H54 (cell line): ENCODE measurements around the gene STIM1.
"Not testable (repeated sequence)": the region's sequence is repeated elsewhere in the genome, so short reads cannot be mapped to it uniquely, and the experiment has no call there.

Source experiments
- DNase-seq: peaks from one replicate; pipeline ENCODE4 v3.0.0; 2011; ENCODE audit warnings: low spot score, mixed read lengths; ENCODE audit not compliant: insufficient read length
- FAIRE-seq: peaks from 3 replicates; lab custom pipeline; 2011; peaks lifted over from hg19 to GRCh38; lab: Jason Lieb, UNC
- POLR2A ChIP-seq: IDR thresholded peaks from 2 replicates; pipeline ENCODE4 v1.6.1; 2011; ENCODE audit warnings: low read depth, mild to moderate bottlenecking, low read length

The STIM1 gene

GRCh38 chr11:3854977-3855807, at the start of gene STIM1:
Gene STIM1, plus strand, starts transcription at chr11:3855664. Its CDS starts 607 bp downstream, at chr11:3856271.
- FAIRE-seq (no peak), DNase-seq (peak; percentile 96)
- peak; percentile 76 for TF ChIP-seq POLR2A

DNA sequence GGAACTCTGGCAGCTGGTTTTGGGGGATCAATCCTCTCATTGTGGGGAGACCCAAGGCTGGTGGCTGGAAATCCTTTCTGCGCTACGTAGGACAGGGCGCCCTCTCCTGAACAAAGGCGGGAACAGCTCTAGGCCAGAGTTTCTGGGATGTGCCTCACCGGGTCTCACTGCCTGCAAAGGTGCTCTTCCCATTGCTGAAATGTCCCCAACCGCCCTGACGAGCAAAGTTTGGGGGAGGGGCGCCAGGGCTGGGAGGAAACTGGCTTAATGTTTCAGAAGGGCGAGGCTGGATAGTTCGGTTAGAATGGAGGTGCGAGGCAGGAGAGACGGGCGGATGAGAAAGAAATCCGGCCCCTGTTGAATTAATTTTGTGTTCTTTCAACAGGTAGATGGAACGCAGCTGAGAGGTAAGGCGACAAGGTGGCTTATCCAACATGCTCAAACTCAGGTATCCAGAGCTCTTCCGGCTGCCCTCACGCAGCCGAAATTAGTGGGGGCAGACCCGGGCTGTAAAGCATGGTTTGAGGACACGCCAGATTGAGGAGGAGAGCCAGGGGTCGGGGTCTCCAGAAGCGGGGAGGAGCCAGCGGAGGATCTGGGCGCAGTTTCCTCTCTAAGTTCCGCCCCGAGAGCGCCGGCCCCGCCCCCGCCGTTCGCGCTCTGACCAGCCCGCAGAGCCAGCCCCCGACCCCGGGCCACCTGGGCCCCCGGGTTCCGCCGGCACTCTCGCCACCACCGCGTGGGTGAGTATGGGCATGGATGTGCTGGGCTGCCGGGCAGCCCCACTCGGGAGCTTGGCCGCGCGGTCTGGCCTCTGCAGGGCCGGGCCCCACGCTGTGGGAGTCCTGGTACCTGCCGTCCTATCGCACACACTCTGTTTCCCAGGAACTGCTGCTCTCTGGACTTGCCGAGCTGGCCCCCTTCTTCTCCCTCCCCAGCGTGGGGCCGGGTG, 47.3 kb upstream of the STIM1 start, which contains the start of gene PGAP2:
Gene PGAP2 (plus strand): TSS at position 652 of the 952 bp plus-strand sequence. CDS start 2,700 bp downstream, outside the sequence.
- TF ChIP-seq POLR2A, result no peak
- peak; percentile 85 for DNase-seq
- no peak for FAIRE-seq

DNA sequence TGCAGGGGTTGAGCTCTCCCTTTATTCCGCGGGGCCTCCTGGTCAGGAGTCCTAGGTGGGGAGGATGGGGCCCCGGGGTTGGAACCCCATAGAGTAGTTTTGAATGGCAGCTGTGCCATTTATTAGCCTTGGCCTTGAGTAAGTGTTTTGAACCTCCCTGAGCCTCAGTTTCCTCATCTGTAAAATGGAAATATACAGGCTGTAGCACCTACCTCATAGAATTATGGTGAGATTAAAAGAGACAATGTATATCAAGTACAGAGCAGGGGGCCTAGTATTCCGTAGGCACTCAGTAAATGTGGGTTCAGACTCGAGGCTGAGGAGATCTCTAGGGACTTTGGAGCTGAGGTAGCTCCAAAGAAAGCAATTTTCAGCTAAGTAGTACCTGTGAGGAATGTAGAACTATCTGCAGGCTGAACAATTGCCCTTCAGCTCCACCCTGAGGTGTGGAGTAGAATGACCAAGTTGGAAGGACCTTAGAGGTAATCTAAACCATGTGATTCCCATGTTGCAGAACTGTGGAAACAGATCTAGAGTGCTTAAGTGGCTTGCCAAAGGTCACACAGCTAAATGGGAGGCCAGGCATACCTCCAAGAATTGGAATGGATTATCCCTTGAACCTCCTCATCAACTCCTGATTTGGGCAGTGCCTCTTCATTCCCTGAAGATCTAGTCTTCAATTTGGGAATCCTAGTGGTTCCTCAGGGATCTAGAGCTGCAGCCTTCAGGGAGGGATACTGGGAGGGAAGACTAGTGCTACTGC, 46.4 kb upstream of the STIM1 start:
- peak; percentile 20 for FAIRE-seq
- peak; percentile 67 for DNase-seq
- TF ChIP-seq POLR2A, result no peak

DNA sequence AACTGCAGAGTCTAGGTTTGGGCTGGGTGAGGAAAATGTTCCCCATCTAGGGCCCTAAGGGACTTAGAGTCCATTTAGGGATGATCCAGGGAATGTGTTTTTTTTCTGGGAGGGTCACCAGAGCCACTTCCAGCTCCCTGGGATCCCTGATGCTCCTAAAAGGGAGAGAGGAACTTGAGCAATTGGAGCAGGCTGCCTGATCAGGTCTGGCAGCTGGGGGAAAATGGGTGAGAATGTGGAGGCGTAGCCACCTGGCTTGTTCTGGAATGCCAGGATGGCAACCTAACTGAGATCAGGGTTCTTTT, 45.9 kb upstream of the STIM1 start:
- DNase-seq, result no peak
- FAIRE-seq, result no peak
- TF ChIP-seq POLR2A, result no peak

- TF ChIP-seq POLR2A, result no peak
- FAIRE-seq (no peak), DNase-seq (no peak)
Observed at GRCh38 chr11:3810446-3810845, 45.0 kb upstream of the STIM1 start.

DNA sequence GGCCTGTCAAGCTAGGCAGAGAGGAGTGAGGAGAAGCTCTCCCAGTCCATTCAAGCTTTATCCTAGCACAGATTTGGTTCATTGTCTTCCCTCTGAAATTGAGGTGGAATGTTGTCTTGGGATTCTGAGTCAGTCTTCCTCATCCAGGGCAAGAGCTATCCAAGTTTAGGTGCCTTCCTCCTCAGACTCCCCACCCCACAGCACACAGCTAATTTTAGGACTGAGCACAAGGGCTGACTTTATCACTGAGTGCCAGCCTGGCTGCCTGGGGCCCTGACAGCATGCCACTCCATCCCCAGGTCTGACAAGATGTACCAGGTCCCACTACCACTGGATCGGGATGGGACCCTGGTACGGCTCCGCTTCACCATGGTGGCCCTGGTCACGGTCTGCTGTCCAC, 44.5 kb upstream of the STIM1 start:
- no peak for TF ChIP-seq POLR2A
- DNase-seq (no peak), FAIRE-seq (no peak)

DNA sequence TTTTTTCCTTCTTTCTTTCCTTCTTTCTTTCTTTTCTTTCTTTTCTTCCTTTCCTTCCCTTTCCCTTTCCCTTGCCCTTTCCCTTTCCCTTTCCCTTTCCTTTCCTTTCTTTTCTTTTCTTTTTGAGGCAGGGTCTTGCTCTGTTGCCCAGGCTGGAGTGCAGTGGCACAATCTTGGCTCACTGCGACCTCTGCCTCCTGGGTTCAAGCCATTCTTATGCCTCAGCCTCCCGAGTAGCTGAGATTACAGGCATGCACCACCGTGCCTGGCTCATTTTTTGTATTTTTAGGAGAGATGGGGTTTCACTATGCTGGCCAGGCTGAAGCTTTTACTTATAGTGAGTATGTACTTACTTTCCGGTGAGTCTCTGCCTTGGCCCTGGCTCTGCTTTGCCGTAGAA, 40.6 kb upstream of the STIM1 start:
- FAIRE-seq, DNase-seq: not testable (repeated sequence)

DNA sequence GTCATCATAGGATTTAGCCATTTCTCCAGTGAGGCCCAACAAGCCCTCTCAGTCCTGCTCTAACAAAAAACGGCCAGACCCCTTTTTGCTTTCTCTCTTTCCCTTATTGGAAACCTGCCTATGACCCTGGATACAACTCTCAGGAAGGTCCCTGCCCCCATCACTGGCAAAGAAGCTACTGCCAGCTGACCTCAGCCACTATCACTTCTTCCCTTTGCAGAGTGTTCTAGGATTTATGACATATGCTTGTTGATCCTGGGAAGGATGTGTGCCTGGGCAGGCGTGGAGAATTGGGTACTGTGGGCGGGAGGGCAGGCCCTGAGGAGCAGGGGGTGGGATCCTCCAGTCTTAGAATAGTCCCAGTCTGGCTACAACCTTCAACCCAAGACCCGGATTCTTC, 39.6 kb upstream of the STIM1 start:
- no peak for DNase-seq
- TF ChIP-seq POLR2A, result no peak
- FAIRE-seq, result no peak

DNA sequence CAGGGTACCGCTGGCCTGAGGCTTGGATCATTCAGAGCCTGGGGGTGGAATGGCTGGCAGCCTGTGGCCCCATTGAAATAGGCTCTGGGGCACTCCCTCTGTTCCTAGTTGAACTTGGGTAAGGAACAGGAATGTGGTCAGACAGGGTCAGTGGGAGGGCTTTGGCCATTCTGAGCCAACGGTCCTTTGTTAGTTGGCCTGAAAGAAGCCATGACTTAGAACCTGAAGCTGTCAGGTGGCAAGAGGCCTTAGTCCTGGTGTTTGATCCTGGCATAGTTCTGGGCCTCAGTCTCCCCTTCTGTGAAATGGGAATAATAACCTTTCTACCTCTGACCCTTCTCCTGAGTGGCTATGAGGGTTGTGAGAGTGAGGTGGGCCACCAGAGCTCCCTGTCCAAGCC, 38.8 kb upstream of the STIM1 start:
- no peak for DNase-seq
- no peak for FAIRE-seq
- no peak for TF ChIP-seq POLR2A

DNA sequence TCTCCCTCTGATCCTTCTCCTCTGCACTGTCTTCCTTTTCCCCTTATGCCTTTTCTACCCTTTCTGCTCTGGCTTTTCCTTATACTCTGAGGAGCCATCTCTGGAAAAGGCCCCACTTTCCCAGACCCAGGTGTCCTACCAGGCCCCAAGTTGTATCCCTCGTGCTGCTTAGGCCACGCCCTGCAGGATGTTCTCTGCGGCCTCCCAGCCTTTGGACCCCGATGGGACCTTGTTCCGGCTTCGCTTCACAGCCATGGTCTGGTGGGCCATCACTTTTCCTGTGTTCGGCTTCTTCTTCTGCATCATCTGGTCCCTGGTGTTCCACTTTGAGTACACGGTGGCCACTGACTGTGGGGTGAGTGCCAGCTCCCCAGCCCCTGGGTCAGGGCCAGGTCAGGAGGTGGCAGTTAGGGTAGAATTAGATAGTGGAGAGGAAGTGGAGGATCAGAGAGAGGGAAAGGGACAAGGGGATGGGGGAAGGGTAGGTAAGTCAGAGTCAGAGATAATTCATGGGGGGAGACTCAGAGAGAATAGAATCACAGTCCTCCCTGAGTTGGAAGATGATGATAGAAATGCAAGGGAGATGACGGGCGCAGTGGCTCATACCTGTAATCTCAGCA, 38.2 kb upstream of the STIM1 start:
- no peak for FAIRE-seq
- no peak for DNase-seq
- no peak for TF ChIP-seq POLR2A

DNA sequence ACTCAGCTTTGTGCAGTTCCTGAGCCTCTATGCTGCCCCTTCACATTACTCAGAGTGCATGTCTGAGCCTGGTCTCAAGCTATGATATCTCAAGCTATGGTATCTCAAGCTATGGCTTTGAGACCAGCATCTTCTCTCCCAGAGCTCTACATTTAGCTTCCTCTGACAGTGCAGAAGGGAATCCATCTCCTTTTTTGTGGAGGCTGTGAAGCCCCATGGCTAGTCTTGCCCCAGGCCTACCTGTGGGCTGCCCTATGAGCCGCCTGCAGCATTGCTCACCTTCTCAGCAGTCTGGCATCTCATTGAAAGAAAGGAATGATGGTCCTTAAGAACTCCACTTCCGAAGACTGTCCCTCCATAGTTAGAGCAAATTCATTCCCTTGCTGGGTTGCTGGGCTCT, 34.5 kb upstream of the STIM1 start:
- FAIRE-seq (no peak), DNase-seq (no peak)

DNA sequence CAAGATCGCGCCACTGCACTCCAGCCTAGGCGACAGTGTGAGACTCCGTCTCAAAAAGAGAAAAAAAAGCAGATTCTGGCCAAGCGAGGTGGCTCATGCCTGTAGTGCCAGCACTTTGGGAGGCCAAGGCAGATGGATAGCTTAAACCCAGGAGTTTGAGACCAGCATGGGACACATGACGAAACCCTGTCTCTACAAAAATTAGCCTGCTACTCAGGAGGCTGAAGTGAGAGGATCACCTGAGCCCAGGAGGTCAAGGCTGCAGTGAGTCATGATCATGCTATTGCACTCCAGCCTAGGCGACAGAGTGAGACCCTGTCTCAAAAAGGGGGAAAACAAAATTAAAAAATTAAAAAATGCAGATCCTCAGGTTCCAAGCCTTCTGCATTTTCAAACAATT, 33.2 kb upstream of the STIM1 start:
- DNase-seq (no peak), FAIRE-seq (no peak)
- no peak for TF ChIP-seq POLR2A

More for the DNA sequence above, 34.5 kb upstream of the STIM1 start:
- no peak for TF ChIP-seq POLR2A

DNA sequence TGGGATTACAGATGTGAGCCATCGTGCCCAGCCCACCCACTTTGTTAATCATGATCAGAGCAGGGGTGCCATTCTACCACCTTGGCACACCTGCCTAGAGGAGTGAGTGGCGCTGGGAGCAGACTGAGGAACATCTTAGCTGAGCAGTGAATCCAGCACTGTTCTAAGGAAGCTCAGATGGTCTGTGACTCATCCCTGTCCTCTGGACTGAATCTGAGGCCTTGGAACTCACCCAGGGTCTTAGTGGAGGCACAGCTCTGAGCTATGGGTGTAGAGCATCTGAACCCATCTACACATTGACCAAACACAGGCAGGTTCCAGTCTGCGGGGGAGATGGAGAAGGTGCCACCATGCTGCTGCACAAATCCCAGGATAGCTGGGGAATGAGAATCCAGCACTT, 32.2 kb upstream of the STIM1 start:
- DNase-seq, result peak; percentile 79
- peak; percentile 45 for FAIRE-seq
- TF ChIP-seq POLR2A, result no peak
